Stimulated activated CD4-positive, alpha-beta T cell treated with anti-CD3 and anti-CD28 coated beads, Interleukin-12 subunit alpha, Interleukin-12 subunit beta, amount 100 ng/mL, for 48 hours (primary cell): ENCODE data around the gene TSHZ1.

Experiments
- DNase-seq, 3 donors: peaks; one replicate each; pipeline ENCODE4 v3.0.0-alpha.2; 2020; ENCODE audit warnings: low read depth in 2 of 3, low spot score in 1 of 3

TSHZ1 gene

DNA sequence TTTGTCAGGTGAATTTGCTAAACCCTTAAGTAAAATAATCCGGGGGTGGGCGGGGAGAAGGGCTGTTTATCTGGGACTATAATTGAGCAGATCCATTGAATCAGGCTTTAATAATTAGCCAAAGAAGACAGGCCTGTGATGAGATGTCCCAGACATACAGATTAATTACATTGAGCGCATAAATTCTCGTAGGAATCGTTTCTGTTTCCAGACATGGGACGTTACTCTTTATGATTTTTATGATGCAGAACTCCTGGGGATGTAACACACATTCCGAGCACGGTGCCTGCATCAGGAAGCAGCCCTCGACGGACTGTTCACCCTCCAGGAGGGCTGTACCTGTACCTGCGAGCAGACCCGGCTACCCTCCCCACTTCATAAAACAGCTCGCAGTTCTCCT is 128.0 kb downstream of the TSHZ1 start:
- DNase-seq = no peak
